ENCODE data around the gene LGI1.

Gene LGI1

GRCh38 chr10:93768892-93769291, 11.2 kb downstream of the LGI1 start:
- DNase-seq (ENCODE audit: low read depth): no peak
- in situ Hi-C loops (cut with HindIII; ENCODE audit: low sequenced_read_pairs): no loop called here
- TF ChIP-seq CTCF (IDR thresholded peaks at IDR 0.05; ENCODE audit: low read depth, low read length, missing control alignments): no peak
- no peak overlapping the region for H3K4me3 ChIP-seq (ENCODE audit: low read depth, low read length)

- in situ Hi-C loops (cut with HindIII; ENCODE audit: low sequenced_read_pairs): loop anchor here (5.0 kb wide), 1 partner anchor 86 kb away; no protein-coding TSS in a partner anchor
- no peak for DNase-seq (ENCODE audit: low read depth)
- TF ChIP-seq CTCF (IDR thresholded peaks at IDR 0.05; ENCODE audit: low read depth, low read length, missing control alignments): no peak
Observed at GRCh38 chr10:93771354-93771753, 13.6 kb downstream of the LGI1 start.

GRCh38 chr10:93773120-93773519, 15.4 kb downstream of the LGI1 start:
- DNase-seq (ENCODE audit: low read depth): no peak
- in situ Hi-C loops (cut with HindIII; ENCODE audit: low sequenced_read_pairs): loop anchor here (5.0 kb wide), 1 partner anchor 84 kb away; no protein-coding TSS in a partner anchor
- no peak overlapping the region for H3K4me3 ChIP-seq (ENCODE audit: low read depth, low read length)
- no peak for TF ChIP-seq CTCF (IDR thresholded peaks at IDR 0.05; ENCODE audit: low read depth, low read length, missing control alignments)

More at GRCh38 chr10:93771354-93771753, 13.6 kb downstream of the LGI1 start:
- H3K4me3 ChIP-seq (ENCODE audit: low read depth, low read length): no peak overlapping the region

GRCh38 chr10:93773705-93774104, 16.0 kb downstream of the LGI1 start:
- in situ Hi-C loops (cut with HindIII; ENCODE audit: low sequenced_read_pairs): loop anchor here (5.0 kb wide), 1 partner anchor 84 kb away; no protein-coding TSS in a partner anchor
- DNase-seq (ENCODE audit: low read depth): no peak
- H3K4me3 ChIP-seq (ENCODE audit: low read depth, low read length): no peak overlapping the region
- no peak for TF ChIP-seq CTCF (IDR thresholded peaks at IDR 0.05; ENCODE audit: low read depth, low read length, missing control alignments)

- in situ Hi-C loops (cut with HindIII; ENCODE audit: low sequenced_read_pairs): no loop called here
- no peak overlapping the region for H3K4me3 ChIP-seq (ENCODE audit: low read depth, low read length)
- no peak for TF ChIP-seq CTCF (IDR thresholded peaks at IDR 0.05; ENCODE audit: low read depth, low read length, missing control alignments)
- DNase-seq (ENCODE audit: low read depth): no peak
Observed at GRCh38 chr10:93775356-93775755, 17.6 kb downstream of the LGI1 start.

- in situ Hi-C loops (cut with HindIII; ENCODE audit: low sequenced_read_pairs): no loop called here
- H3K4me3 ChIP-seq (ENCODE audit: low read depth, low read length): no peak overlapping the region
- DNase-seq (ENCODE audit: low read depth): no peak
- TF ChIP-seq CTCF (IDR thresholded peaks at IDR 0.05; ENCODE audit: low read depth, low read length, missing control alignments): no peak
Observed at GRCh38 chr10:93777092-93777491, 19.4 kb downstream of the LGI1 start.

- no peak for TF ChIP-seq CTCF (IDR thresholded peaks at IDR 0.05; ENCODE audit: low read depth, low read length, missing control alignments)
- in situ Hi-C loops (cut with HindIII; ENCODE audit: low sequenced_read_pairs): no loop called here
Observed at GRCh38 chr10:93784059-93784458, 26.3 kb downstream of the LGI1 start.

More at GRCh38 chr10:93784059-93784458, 26.3 kb downstream of the LGI1 start:
- H3K4me3 ChIP-seq (ENCODE audit: low read depth, low read length): no peak overlapping the region
- DNase-seq (ENCODE audit: low read depth): no peak
